HepG2 (cell line): ENCODE measurements around the gene S100P. TPM values are rescaled to one million over a fixed set of nuclear protein-coding genes. Genes with fewer than 3 reads are reported as not detected.
A peak's percentile ranks its signal among the peaks of the same experiment; 100 is the strongest.

Source experiments
- FOXJ3 ChIP-seq: sonication (generic); formaldehyde crosslinking; IDR thresholded peaks from 2 replicates; pipeline ENCODE4 v1.4.0; 2020; ENCODE audit warnings: missing genetic modification reagents, mild to moderate bottlenecking, borderline replicate concordance
- GATAD2A ChIP-seq: IDR thresholded peaks from 2 replicates; pipeline ENCODE4 v1.6.1; 2016
- GMEB1 ChIP-seq: sonication (generic); formaldehyde crosslinking; IDR thresholded peaks from 2 replicates; pipeline ENCODE4 v1.5.1; 2020; ENCODE audit warnings: missing genetic modification reagents, mild to moderate bottlenecking, borderline replicate concordance
- KDM2A ChIP-seq: sonication (generic); formaldehyde crosslinking; IDR thresholded peaks from 2 replicates; pipeline ENCODE4 v1.4.0; 2020; ENCODE audit warnings: low read depth, missing genetic modification reagents, borderline replicate concordance
- LCORL ChIP-seq, 2 experiments: fragments of 450-650 bp in 1 of 2; sonication (generic) in 1 of 2; formaldehyde crosslinking in 1 of 2; IDR thresholded peaks; 2 replicates each; pipeline versions ENCODE4 v1.5.0 to v1.6.1; 2017 to 2020; ENCODE audit warnings: antibody characterized with exemption in 1 of 2, missing genetic modification reagents in 1 of 2
- MTA1 ChIP-seq: sonication (generic); formaldehyde crosslinking; IDR thresholded peaks from 2 replicates; pipeline ENCODE4 v1.4.0; 2020; ENCODE audit warnings: missing genetic modification reagents, mild to moderate bottlenecking, borderline replicate concordance
- SP4 ChIP-seq: sonication (generic); formaldehyde crosslinking; IDR thresholded peaks from 2 replicates; pipeline ENCODE4 v1.8.1; 2023; ENCODE audit warnings: mild to moderate bottlenecking, missing genetic modification reagents
- SYNCRIP ChIP-seq: fragments of 200-400 bp; formaldehyde crosslinking; IDR thresholded peaks from 2 replicates; pipeline ENCODE4 v1.6.1; 2018; ENCODE audit warnings: mild to moderate bottlenecking, low read depth, low read length; ENCODE audit not compliant: insufficient read depth
- ZNF142 ChIP-seq: sonication (generic); formaldehyde crosslinking; IDR thresholded peaks from 2 replicates; pipeline ENCODE4 v1.4.0; 2020; ENCODE audit warnings: missing genetic modification reagents
- ZNF30 ChIP-seq: sonication (generic); formaldehyde crosslinking; IDR thresholded peaks from 2 replicates; pipeline ENCODE4 v1.5.0; 2020; ENCODE audit warnings: mild to moderate bottlenecking, missing genetic modification reagents
- ZNF577 ChIP-seq: sonication (generic); formaldehyde crosslinking; IDR thresholded peaks from 2 replicates; pipeline ENCODE4 v1.4.0; 2020; ENCODE audit warnings: mild to moderate bottlenecking, low read depth, missing genetic modification reagents, borderline replicate concordance
- ZNF605 ChIP-seq: sonication (generic); formaldehyde crosslinking; IDR thresholded peaks from 2 replicates; pipeline ENCODE4 v1.8.0; 2022; ENCODE audit warnings: mild to moderate bottlenecking, missing genetic modification reagents
- ZNF800 ChIP-seq: sonication (generic); formaldehyde crosslinking; IDR thresholded peaks from 2 replicates; pipeline ENCODE4 v1.4.0; 2020; ENCODE audit warnings: missing genetic modification reagents
- polyA plus RNA-seq, 8 experiments: library from polyadenylated mRNA; depleted of rRNA in 3 of 8; stranded (reverse) in 7 of 8; unstranded in 1 of 8; fragments of >200 nt; fragmentation: Illumina TruSeq in 4 of 8; extraction: Trizol in 4 of 8; gene quantifications; 2 replicates each; pipeline versions ENCODE4 v1.2.1 to v1.2.3, GENCODE V29; 2011 to 2016; ENCODE audit warnings: low read depth in 4 of 8, missing spikeins in 1 of 8, mixed read lengths in 1 of 8; ENCODE audit not compliant: insufficient read depth in 1 of 8
- total RNA-seq, 5 experiments: library from RNA; depleted of rRNA; stranded (reverse); fragments of >200 nt; fragmentation: Illumina TruSeq; extraction: Trizol; gene quantifications; 2 replicates each; pipeline ENCODE4 v1.2.3, GENCODE V29; 2016; ENCODE audit warnings: low read depth in 1 of 5
- TF ChIP-seq, protein P1 (sequence below): sonication (generic); formaldehyde crosslinking; IDR thresholded peaks from 2 replicates; pipeline ENCODE4 v1.4.0; 2020; ENCODE audit warnings: missing genetic modification reagents

The S100P gene
- total and polyA plus RNA-seq, 2 of the 13 experiments (the other 11 are each of a cell fraction or from before 2014, with no cell fraction given), result 278 to 1,649 TPM

GRCh38 chr4:6674500-6675149 lies 19.1 kb upstream of the S100P start (continued):
- TF ChIP-seq GATAD2A (CRISPR knock-in tag) (0 out of 2 replicates have a peak, but pooled peaks have one; percentile 19), ZNF800 (CRISPR knock-in tag) (peak; percentile 15; the same call in 1 of the 2 replicates), FOXJ3 (CRISPR knock-in tag) (no peak), ZNF605 (no peak; the same call in 1 of the 2 replicates), SP4 (no peak), GMEB1 (CRISPR knock-in tag) (no peak; the same call in 1 of the 2 replicates), SYNCRIP (no peak), ZNF30 (CRISPR knock-in tag) (peak; percentile 73; the same call in 1 of the 2 replicates), LCORL (IDR thresholded peaks at IDR 0.05) (no peak), LCORL (CRISPR knock-in tag; IDR thresholded peaks at IDR 0.05) (peak; percentile 60; the same call in 1 of the 2 replicates), MTA1 (CRISPR knock-in tag) (no peak), ZNF142 (CRISPR knock-in tag) (0 out of 2 replicates have a peak, but pooled peaks have one; percentile 17), ZNF577 (CRISPR knock-in tag) (no peak), KDM2A (CRISPR knock-in tag) (0 out of 2 replicates have a peak, but pooled peaks have one; percentile 54)
- TF ChIP-seq, protein P1, sequence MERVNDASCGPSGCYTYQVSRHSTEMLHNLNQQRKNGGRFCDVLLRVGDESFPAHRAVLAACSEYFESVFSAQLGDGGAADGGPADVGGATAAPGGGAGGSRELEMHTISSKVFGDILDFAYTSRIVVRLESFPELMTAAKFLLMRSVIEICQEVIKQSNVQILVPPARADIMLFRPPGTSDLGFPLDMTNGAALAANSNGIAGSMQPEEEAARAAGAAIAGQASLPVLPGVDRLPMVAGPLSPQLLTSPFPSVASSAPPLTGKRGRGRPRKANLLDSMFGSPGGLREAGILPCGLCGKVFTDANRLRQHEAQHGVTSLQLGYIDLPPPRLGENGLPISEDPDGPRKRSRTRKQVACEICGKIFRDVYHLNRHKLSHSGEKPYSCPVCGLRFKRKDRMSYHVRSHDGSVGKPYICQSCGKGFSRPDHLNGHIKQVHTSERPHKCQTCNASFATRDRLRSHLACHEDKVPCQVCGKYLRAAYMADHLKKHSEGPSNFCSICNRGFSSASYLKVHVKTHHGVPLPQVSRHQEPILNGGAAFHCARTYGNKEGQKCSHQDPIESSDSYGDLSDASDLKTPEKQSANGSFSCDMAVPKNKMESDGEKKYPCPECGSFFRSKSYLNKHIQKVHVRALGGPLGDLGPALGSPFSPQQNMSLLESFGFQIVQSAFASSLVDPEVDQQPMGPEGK, result no peak
